GM21423 (cell line): ENCODE measurements around the gene RNF187.

Source experiments
- ATAC-seq: cut with Tn5 transposase; IDR thresholded peaks from one replicate; pipeline ENCODE4 v1.9.1; 2021; ENCODE audit warnings: mild to moderate bottlenecking, moderate library complexity; ENCODE audit not compliant: unreplicated experiment

Gene RNF187

DNA sequence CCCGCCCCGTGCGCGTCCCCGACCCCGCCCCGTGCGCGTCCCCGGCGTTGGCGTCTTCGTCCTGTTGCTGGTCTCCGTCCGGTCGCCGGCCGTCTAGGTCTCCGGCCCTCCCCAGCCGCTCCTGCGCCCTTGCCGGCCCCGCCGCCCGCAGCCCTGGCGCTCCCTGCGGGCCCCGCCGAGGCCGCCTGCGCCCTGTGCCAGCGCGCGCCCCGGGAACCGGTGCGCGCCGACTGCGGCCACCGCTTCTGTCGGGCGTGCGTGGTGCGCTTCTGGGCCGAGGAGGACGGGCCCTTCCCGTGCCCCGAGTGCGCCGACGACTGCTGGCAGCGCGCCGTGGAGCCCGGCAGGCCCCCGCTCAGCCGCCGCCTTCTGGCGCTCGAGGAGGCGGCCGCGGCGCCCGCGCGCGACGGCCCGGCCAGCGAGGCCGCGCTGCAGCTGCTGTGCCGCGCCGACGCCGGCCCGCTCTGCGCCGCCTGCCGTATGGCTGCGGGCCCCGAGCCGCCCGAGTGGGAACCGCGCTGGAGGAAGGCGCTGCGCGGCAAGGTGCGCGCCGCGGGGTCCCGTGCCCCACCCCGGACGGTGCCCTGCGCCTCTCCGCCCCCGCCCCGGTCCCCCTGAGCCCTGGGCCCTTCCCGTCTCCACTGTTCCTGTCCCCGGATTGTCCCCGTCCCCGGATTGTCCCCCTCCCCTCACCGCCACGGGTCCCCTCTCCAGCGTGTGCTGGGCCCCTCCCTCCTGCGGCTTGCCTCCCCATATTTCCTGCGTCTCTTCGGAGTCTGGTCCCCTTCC lies at the start of gene RNF187:
Gene RNF187 (plus strand): TSS at position 47 of the 789 bp plus-strand sequence.
- ATAC-seq = peak; percentile 66

DNA sequence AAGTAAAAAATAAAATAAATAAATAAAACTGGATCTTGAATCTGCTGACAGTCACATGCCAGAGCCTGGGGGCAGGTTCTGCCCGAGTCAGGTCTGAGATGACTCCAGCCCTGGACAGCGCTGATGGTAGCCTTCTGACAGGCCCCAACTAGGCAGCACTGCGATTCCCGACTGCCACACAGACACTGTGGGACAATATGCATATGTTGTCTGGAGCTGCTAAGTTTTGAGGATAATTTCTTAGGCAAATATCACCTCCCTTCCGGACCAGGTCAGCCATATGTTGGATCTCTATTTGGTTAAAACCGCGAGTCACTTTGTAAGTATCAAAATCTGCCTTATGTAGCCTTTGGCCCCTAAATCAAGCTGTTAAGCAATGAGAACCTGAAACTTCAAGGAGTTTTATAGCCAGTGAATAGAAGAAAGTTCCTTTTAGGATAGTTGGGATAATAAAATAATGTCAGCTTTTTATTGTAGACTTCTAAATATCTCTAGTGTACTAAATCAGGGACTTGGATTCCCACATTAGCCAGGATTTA lies 49.7 kb upstream of the RNF187 start:
- ATAC-seq = no peak

DNA sequence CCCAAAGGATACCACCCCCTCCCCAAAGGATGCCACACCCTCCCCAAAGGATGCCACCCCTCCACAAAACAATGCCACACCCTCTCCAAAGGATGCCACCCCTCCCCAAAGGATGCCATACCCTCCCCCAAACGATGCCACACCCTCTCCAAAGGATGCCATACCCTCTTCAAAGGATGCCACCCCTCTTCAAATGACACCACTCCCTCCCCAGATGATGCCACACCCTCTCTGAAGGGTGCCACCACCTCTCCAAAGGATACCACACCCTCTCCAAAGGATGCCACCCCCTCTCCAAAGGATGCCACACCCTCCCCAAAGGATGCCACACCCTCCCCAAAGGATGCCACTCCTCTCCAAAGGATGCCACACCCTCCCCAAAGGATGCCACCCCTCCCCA lies 48.9 kb upstream of the RNF187 start:
- ATAC-seq = no peak

DNA sequence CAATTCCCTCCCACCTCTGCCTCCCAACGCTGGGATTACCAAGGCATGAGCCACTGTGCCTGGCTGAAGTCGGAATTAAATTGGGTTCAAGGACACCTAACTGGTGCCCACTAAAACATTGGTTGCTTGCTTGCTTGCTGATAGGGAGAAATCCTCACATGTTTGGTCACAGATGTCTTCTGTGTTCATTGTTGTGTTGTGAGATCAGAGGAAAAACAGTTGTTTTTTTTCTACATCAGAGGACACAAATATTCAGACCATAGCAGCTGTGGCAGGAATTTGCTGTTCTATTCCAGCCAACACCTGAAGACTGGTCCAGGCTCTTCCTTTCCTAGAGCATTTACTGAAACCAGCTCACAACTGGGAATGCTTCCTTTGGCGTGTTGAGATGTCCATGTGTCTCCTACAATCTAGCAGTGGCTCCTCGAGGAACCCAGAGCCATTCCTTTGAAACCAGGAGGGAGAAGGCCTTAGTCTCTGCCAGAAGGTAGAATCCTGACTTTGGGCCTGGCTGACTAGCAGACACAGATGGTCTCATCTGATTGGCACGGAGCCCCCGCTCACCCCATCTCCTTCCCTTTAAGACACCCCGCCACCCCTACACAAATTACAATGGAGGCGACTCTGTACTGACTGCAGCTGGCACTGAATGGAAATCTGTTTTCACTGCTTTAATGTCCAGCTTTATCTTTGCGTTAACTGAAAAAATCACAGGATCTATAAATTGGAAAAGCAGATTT lies 46.3 kb upstream of the RNF187 start:
- ATAC-seq = no peak

DNA sequence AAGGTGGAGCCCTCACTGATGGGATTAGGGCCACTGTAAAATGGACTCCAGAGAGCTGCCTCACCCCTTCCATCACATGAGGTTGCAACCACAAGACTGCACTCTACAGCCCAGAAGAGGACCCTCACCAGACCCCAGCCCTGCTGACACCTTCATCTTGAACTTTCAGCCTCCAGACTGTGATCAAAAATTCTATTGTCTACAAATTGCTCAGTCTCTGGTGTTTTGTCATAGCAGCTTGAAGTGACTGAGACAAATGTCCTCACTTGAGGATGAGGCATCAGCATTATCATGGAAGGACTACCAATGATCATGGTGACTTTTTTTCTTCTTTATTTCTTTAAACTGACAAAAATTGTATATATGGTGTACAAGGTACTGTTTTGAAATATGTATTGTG lies 43.8 kb upstream of the RNF187 start:
- ATAC-seq = no peak

DNA sequence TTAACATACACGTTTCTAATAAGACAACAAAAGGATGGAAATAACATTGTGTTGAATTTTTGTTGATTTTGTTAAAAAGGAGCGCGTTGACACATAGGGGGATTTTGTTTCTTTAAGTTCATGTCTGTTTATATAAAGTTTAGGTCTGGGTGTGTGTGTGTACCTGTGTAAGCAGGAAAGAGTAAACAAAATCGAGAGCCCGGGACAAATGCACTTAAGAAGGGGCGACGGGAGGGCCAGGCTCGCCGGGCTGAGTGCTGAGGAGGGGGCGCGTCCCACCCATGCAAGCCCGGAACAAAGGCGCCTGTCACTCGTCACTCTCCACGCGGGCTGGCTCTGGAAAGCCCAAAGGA lies 41.7 kb upstream of the RNF187 start:
- ATAC-seq = no peak

DNA sequence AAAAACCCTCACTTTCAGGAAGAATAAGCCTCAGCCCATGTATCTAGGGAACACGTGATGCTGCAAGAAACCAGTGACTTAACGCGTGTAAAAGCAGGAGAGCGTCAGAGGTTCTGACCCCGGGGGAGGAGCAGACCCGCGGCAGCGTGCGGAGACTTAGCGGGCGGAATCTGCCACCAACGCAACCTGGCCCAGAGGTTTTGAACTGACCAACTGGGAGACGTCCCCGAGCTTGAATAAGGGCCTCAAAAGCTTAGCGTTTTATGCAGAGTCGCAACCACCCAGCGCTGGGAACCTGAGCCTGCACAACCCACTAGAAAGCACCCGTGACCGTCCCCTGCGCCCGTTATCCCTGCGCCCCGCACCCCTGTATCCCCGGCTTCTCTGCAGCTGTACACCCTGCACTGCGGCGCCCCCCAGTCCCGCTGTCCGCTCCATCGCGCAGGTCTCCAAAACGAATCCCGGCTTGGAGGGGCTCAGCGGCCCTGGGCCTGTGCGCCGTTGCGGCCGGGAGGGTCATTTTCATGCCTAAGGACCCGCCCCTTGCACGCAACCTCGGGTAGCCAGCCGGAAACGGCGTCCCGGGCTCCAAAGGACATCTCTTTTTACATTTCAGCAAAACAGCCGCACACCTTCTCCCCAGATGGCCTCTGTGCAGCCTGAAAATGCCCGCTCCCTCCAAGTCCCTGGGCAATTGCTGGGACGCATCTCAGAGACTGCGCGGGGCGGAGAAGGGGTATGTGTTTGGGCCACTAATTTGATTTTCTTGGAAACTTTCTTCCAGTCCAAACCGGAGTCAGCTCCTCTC lies 41.1 kb upstream of the RNF187 start:
- ATAC-seq = no peak

DNA sequence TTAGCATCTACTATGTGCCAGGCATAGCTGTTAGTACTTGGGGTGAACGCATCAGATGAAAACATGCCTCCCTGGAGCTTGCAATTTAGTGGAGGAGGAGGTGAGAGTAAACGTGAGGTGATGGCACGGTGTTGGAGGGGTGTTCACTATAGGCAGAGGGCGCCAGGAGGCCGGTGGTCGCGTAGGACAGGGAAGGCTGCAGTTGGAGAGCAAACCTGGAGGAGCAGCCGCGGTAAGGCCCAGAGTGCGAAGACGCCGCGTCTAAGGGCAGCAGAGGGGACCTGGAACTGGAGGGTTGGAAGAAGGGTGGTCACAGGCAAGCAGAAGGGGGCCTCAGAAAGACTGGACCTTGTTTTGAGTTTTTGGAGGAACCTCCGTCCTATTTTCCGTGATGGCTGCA lies 40.3 kb upstream of the RNF187 start:
- ATAC-seq = no peak

DNA sequence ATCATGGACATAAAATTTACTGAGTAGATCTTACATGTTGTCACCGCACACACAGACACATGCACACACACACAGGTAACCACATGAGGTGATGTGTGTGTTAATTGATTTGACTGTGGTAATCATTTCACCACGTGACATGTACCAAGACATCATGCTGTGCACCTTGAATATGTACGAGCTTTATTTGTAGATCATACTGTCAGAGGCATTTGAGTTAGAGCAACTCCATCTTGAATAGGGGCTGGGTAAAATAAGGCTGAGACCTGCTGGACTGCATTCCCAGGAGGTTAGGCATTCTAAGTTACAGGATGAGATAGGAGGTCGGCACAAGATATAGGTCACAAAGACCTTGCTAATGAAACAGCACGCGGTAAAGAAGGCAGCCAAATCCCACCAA lies 38.8 kb upstream of the RNF187 start:
- no peak for ATAC-seq

DNA sequence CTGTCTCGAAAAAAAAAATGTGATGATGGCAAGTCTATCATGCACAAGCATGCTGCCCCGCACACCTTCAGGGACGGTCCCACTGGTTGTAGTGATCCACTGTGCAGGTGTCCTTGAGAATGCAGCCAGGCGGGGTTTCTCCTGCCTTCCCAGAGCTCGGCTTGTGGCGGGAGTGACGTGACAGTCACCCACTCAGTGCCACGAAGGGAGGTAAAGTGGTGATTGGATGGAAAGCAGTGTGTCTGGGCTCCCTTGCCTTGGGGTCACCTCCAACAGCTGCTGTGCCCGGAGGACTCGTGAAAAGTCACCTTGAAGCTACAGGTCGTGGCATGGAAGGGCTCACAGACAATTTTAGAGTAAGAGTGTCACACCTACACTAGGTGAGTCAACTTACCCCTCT lies 37.0 kb upstream of the RNF187 start:
- no peak for ATAC-seq

DNA sequence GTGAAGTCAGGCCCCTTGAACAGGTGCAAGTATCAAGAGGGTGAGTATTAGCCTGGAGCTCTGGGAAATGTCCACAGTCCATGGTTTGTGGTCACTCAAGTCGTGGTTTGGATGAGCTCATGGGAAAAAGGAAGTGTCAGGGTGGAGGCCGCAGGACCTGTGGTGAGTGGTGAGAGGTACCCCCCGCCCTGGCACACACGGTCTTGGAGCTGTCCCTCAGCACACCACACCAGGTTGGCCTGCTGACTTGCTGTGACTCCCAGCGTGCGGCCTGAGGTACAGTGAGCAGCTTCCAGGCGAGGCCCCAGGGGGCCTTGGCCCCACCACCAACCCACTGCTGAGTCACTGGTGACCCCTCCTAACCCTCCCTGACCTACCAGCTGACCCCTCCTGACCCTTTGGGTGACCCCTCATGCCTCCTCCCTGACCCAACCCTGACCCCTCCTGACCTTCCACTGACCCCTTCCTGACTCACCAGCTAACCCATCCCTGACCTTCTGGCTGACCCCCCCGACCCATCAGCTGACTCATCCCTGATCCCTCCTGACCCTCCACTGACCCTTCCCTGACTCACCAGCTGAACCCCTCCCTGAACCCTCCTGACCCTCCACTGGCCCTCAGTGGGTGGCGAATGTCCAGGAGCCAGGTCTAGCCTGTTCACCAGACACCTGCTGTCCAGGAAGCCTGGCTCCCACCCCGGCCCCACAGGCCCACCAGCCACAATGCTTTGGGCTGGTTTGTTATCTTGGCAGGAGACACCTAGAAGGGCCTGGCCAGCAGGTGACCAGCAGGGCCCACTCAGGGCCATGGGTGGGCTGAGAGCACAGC lies 34.8 kb upstream of the RNF187 start:
- no peak for ATAC-seq

DNA sequence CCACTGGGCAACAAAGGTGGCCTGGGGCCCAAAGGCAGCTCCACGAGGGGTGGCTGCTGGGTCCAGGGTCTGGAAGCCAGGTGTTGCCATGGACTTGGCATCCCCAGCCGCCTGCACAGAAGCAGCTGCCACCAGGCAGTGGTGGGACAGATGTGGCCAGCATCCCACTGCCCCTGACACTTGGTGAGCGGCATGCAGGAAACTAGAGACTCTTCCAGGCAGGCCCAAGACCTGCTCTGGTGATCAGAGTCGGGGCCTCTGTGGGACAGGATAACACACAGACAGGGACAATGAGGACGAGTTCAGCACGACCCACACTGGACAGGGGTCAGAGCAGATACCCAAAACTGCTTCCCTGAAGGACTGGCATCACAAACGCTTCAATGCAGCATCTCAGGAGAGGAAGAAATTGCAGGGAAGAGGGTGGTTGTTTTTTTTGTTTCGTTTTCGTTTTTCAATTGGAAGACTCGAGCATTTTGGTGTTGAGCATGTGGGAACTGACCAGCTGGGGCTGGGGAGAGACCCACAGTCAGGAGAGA lies 34.1 kb upstream of the RNF187 start:
- no peak for ATAC-seq

DNA sequence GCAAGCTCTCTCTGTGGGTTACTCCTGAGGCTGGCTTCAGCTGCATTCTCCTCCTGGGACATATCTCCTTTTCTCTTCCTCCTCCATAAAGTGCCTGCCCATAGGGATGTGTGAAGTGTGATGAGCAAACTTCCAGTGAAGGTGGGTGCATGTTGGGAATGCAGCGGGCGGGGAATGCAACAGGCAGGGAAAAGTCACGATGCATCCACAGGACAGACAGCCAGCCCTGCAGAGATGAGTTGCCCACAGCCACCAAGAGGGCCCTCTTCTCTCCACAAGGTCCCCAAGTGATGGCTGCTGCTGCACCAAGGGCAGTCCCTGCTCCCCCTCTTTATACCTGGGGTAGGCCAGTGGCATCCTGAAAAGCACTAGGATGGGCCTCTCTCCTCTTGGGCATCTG lies 33.6 kb upstream of the RNF187 start:
- no peak for ATAC-seq

DNA sequence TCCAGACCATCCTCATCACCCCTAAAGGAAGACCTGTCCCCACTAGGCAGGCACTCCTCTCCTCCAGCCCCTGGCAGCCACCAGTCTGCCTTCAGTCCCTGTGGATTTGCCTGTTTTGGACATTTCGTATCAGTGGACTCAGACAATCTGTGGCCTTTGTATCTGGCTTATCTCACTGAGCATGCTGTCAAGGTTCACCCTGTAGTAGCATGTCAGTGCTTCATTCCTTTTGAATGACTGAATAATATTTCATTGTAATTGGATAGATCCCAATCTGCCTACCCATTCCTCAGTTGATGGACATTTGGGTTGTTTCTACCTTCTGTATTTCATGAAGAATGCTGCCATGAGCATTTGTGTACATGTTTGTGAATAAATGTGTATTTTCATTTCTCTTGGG lies 32.9 kb upstream of the RNF187 start:
- ATAC-seq = no peak

DNA sequence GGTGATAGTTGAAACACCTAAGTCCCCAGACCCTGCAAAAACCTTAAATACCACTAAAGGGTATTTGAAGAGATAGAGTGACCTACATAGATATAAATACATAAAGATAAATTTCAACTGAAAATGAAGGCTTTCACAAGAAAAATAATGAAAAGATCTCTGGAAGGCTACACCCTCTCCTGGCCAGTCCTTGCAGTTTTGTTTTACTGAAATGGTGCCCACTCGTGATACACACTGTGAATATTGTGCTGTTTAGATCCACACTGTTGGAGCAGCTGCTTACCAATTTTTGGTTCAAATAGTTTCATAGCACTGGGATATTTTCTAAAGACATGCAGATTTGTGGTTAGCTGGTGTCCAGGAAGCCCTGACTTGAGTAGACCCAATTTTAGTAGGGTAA lies 31.5 kb upstream of the RNF187 start:
- no peak for ATAC-seq

DNA sequence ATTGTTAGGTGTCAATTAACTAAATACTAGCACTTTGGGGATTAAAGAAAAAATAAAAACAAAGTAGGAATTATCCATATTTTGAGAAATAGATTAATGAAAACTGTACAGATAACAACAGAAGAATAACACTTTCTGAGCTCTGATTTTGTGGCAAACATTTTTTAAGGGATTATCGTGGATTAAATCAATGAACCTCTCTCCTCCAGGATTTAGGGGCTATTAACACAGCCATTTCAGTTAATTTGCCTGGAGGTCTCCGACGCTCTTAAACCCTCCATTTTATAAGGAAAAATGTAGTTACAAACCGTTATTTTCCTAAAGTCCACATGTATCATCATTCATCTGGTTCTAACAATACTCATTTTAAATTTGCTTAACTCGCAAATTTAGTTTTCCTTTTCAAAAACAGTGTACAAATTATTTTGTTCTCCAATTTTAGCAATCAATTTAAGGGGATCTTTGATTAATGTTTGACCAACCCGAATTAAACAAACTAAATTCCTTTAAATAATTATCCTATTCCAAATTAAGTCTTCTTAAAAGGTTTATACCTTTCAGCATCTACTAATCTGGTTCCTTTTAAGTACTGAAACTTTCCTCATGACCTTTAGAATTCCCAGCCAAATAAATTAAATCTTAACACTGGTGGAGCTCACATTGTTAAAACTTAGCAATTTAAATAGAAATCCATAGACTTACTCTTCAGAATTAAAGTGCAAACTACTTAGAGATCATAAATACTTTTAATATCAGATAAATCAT lies 30.7 kb upstream of the RNF187 start:
- no peak for ATAC-seq

DNA sequence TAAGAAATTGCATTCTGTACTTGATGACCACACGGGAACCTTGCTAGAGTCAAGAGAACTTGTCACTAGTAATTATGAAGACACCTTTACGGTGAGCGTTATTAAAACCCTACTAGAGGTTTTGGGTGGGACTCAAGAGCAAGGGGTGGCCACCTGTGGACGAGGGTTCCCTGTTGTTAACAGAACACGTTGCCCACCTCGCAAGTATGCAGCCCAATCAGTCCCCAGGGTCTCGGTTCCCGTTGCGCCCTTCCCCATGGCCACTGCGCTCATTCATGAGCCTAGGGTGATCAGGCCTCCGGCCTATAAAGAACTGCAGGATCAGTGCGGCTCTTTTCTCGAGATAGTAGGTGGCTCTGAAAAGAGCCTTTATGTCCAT lies 30.2 kb upstream of the RNF187 start:
- ATAC-seq = peak; percentile 3

DNA sequence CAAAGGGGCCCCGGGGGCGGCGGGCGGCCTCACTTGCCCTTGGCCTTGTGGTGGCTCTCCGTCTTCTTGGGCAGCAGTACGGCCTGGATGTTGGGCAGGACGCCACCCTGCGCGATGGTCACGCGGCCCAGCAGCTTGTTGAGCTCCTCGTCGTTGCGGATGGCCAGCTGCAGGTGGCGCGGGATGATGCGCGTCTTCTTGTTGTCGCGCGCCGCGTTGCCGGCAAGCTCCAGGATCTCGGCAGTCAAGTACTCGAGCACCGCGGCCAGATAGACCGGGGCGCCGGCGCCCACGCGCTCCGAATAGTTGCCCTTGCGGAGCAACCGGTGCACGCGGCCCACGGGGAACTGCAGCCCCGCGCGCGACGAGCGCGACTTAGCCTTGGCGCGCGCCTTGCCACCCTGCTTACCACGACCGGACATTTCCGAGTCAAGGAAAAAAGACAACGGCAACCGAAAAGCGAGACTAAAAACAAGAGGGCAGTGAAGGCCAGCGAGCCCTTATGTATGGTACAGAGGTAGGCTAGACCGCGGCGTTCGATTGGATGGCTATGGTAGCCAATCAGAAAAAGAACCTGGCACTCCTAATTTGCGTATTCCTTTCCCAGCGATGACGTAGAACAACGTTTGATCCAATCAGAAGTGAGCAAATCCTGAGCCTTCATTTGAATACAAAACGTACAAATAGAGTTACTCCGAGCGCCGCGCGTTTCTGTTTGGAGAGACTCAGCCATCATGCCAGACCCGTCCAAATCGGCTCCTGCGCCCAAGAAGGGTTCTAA lies 29.6 kb upstream of the RNF187 start:
- peak; percentile 91 for ATAC-seq
